HG02938 (cell line): ENCODE data around the gene CIAO3.
A peak's percentile ranks its signal among the peaks of the same experiment; 100 is the strongest.

Source experiments
- ATAC-seq: cut with Tn5 transposase; IDR thresholded peaks from one replicate; pipeline ENCODE4 v1.9.1; 2021; ENCODE audit warnings: mild to moderate bottlenecking, moderate library complexity; ENCODE audit not compliant: unreplicated experiment

CIAO3 gene

DNA sequence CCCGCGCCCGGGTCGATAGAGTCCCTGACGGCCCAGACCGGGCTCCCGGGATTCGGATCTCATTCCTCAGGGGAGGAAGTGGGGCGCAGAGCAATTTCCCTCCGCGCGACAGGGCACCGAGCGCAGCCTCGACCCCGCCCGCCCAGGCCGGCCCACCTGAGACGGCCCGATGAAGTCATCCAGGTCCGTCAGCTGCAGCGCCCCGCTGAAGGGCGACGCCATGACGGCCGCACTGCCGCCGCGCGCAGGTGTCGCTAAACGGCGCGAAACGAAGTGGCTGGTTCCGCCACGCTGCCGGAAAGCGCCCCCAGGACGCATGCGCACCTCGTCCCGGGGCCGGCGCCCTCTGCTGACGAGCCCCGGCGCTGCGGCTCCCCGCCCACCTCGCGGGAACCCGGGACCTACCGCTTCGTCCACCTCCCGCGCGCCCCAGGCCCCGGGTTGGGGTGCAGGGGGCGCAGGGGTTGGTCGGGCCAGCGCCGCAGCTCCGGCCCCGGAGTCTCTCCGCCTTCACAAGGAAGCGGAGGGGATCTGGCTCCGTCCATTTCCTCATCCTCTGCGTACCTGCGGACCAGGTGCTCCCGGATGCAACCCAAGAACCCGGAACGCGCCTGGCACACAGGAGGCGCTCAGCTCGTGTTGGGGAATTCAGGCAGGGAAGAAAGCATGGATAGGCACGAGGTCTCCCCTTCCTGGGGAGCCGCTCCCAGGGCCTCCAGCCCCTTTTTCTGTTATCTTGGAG is at the start of gene CIAO3:
Gene CIAO3, minus strand, starts transcription at position 234 of the 742 bp plus-strand sequence. Its CDS starts 12 bp downstream, at position 222.
- peak; percentile 53 for ATAC-seq

DNA sequence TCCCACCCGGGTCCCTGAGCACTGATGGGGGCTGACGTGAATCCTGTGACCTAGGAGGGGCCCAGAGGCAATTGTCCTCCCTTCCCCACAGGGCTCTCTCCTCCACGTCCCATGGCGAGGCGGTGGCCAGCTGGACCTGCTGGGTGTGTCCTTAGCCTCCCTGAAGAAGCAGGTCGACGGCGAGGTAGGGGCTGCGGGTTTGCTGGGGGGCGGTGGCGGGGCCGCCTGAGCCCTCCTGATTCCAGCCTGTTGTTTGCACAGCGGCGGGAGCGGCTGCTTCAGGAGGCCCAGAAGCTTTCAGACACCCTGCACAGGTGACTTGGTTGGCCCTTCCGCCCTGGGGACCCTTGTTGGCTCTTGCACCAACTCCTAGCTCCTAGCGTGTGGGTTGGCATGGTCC is 49.3 kb upstream of the CIAO3 start:
- ATAC-seq, result no peak

DNA sequence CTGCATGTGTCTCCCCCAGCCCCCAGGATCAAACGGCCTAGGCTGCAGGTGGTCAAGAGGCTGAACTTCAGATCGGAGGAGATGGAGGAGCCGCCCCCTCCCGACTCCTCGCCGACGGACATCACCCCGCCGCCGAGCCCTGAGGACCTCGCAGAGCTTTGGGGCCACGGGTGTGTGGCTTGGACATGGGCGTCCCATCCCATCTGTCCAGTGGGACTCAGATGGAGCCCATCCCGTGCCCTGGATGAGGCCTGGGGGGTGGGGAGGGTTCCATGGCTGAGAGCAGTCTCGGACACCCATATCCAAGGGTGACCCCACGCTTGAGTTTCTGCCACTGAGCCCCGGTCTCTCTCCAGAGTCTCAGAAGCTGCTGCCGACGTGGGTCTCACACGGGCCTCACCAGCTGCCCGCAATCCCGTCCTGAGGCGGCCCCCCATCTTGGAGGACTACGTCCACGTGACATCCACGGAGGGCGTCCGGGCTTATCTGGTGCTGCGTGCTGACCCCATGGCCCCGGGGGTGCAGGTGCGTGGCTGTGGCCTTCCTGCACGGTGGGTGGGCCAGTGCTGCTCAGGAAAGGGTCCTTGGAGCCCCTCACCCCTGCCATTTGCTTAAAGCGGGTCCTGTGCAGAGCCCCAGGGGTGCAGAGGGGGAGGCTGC is 48.5 kb upstream of the CIAO3 start:
- ATAC-seq, result no peak

DNA sequence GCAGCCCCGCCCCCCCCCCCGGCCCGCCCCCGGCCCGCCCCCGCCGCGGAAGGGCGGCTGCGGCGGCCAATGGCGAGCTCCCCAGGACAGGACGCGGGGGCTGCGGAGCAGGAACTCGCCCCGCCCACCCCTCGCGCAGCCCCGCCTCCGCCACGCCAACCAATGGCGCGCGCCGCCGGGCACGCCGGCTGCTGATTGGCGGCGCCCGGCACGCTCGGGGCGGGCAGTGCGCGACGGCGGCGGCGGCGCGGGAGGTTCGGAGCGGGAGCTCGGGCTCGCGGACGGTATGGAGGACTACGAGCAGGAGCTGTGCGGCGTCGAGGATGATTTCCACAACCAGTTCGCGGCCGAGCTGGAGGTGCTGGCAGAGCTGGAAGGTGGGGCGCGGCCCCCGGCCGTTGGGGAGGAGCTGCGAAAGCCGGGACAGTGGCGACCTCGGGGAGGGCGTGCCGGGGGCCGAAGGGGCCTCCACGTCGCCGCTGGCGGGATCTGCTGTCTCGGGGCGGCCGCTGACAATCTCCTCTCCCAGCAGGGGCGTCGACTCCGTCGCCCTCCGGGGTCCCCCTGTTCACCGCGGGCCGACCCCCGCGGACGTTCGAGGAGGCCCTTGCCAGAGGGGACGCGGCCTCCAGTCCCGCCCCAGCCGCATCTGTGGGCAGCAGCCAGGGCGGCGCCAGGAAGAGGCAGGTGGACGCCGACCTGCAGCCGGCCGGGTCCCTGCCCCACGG is 47.8 kb upstream of the CIAO3 start, which contains the start of gene CHTF18:
Gene CHTF18, plus strand, starts transcription at position 222 of the 728 bp plus-strand sequence. Its CDS starts 65 bp downstream, at position 287.
- peak; percentile 64 for ATAC-seq

DNA sequence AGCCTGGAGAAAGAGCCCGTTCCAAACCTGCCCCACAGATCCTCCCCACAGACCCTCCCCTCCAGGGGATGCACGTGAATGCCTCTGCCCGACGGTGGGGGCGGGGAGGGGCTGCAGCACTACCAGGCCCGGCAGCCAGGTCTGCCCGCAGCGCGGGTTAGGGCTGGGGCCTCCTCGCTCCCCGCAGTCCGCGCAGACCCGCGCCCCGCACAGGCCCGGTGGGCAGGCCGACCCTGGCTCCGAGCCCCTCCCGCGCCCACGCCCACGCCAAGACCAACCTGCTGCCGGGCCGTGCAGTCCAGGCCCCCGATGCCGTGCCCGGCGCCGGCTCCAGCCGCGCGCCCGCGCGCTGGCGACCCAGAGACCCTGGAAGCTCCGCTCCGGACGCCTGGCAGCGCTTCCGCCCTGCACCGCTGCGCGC is 47.2 kb upstream of the CIAO3 start, which contains the start of gene RPUSD1:
Gene RPUSD1, minus strand, starts transcription at position 404 of the 421 bp plus-strand sequence. CDS start 644 bp downstream, outside the sequence.
- ATAC-seq, result peak; percentile 28

DNA sequence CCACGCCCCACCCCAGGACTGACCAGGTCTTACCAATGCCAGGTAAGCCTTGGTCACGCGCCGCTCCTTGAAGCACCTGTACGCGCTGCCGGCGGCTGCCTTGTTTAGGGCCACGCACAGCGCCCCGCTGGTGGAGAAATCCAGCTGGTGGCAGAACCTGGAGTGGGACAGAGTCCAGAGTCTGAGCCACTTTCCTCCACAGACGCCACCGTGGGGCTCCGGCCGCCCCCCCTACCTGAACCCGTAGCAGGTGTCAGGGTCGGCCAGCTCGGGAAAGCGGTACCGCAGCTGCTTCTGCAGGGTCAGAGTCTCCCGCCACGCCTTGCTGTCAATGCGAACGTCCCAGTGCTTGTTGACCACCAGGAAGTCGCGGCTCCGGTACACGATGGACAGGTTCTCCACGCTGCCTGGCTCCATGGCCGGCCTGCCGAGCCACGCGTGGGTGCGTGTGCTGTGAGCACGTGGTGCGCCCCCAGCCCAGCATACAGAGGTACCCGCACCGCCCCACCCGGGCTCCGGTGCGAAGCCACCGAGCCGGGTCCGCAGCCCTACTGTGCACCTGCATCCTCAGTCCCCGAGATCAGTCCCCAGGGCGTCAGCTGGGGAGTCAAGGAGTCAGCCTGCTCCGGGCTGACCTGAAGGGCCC is 46.6 kb upstream of the CIAO3 start:
- ATAC-seq, result no peak

DNA sequence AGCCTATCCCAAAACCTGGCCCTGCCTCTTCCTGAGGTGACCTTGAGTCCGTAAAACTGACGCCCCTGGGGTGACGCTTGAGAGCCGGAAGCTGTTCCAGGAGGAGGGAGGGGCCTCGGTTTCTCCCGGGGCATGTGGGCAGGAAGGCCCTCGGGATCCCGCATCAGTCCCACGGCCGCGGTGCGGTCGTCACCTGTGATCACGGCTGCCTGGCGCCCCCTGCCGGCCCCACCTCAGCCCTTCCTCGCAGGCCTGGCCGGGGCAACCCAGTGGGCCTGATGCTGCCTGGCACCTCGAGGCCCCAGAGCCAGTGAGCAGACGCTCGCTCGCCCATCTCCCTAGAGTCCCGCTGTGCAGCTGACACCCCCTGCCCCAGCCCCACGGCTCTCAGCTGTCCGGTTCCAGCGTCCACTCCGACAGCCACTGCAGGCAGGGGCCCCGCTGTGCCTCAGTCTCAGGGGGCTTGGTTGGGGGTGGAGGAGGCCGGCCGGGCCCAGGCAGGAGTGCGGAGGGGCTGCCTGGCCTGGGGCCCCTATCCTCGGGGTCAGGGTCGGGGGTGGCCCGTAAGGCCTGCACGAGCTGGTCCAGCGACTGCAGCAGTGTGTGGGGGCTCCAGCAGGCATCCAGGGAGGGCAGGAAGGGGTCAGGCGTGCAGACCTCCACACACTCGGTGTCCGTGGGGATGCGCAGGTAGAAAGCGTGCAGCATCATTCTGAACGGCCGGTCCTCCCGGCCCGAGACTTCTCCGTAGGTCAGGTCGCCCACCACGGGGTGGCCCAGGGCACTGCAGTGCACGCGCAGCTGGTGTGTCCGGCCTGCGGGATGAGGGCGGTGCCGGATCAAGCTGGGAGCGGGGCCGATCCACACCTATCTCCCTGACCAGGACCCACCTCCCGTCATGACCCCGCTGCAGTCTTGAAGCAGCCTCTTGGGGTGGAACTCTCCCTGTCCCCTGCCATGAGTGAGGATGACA is 45.1 kb upstream of the CIAO3 start:
- no peak for ATAC-seq

DNA sequence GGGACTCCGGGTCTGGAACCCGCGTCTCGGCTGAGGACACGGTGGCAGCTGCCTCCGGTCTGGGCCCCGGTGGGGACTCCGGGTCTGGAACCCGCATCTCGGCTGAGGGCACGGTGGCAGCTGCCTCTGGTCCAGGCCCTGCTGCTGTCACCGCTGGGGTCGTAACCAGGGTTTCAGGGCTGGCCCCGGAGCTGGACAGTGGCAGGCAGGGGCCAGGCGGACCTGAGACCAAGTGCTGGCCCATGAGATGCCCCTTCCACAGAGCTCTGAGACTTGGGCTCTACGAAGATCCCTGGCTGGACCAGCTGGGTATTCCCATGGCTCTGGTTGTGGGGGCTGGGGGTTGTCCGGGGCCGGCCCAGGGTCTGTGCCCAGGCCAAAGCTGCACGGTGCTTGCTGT is 43.6 kb upstream of the CIAO3 start:
- ATAC-seq, result no peak

DNA sequence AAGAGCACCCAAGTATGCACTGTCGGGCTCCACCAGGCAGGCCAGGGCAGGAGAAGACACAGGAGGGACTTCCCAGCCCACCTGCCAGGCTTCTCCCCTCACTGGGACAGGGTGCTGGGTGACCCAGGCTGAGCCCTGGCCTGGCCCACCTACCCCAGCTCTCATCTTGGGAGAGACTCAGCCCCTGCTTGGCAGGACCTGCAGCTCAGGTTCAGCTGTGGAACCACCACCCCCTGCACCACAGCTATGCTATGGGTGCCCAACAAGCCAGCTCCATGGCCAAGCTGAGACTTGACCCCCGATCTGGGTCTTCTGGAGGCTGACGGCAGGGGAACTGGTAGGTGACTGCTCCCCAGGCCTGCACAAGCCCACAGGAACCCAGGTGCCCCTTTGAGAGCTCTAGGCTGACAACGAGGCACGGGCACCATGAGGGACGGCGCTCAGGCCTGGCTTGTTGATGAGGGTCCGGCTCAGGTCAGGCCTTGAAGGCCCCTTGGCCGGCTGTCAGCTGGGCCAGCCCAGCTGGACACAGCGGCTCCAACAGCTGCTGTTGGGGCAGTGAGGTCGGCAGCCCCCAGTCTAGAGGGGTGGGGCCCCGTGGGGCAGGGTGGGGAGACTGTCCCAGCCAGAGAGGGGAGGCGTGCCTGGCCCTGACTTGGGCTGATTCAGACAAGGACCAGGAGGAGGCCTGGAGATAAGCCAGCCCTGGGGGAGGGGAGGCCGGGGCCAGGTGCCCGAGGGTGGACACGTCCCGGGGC is 42.8 kb upstream of the CIAO3 start:
- ATAC-seq, result no peak

DNA sequence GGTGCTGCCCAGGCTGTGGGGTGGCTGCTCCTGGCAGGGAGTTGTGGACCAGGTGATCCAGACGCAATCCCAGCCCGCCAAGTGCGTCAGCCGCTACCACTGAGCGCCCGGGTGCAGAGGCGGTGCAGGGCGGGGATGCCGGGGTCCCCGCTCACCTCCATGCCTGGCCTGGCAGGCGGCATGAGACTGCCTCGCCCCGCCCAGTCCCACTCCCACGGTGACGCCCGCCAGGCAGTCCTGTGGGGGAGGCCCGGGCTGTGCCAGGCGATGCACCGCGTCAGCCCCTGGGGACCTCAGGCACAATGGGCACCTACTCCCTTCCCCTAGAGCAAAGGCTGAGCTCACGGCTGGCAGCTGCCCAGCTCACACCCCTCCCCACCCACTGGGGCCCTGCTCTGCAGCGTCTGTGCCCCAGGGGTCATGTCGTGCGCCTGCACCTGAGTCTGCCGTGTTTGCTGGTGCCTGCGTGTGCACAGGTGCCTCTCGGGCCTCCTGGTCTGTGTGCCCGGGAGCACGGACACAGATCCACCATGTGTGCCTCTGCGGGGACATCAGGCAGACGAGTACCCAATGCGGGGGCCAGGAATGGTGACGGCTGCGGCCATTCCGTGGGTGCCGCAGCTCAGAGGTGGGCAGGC is 42.1 kb upstream of the CIAO3 start:
- ATAC-seq, result no peak

DNA sequence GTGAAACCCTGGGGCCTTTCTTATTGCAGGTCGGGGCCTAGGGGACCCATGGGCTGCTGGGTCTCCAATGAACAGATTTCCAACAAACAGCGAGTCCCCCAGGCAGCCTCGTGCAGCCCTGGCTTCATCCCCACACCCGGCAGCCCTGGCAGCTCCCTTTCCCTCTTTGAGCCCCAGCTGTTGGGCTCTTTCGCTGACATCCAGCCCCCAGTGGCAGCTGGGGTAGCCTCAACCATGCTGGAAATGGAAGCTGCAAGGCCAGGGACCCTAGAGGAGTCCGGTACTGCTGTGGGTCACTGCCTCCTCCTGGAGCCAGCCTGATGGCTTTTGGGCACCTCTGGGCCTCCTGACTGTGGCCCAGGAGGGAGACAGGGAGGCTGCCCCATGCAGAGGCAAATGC is 41.5 kb upstream of the CIAO3 start:
- ATAC-seq, result no peak

DNA sequence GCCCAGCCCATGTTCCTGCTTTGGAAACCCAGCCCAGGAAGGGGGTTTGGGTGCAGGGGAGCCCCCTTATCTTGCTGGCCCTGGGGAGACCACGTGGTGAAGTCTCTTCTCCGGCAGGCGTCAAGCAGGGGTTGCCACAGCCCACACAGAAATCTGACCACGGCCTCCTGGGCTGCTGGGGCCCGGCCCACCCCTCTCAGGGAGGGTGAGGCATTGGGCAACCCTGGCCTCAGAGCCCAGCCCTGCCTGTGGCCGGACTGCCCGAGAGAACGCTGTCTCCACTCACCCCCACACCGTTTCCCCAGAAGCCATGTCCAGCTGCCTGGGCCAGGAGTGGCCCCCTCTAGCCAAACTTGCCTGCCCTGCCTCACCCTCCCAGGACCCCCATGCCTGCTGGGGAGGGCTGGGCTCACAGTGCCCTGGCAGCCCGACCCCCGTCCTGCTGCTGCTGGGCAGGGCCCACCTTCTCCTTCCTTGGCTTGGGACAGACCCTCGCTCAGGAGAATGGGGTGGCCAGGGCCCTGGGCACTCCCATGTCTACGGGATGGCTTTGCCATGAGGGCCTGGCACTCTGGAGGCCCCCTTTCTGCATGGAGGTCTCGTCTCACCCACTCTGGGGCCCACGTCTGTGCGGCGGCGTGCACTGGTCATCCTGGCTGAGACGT is 40.7 kb upstream of the CIAO3 start:
- ATAC-seq, result no peak

DNA sequence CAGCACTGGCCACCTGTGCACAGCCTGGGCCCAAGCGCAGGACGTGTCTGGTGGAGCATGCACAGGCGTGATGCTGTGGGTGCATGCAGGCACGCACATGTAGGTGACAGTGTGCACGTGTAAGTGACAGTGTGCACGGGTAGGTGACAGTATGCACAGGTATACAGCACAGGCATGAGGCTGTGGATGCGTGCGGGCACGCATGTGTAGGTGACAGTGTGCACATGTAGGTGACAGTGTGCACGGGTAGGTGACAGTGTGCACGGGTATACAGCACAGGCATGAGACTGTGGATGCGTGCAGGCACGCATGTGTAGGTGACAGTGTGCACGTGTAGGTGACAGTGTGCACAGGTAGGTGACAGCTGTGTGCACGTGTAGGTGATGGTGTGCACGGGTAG is 39.5 kb upstream of the CIAO3 start:
- no peak for ATAC-seq

DNA sequence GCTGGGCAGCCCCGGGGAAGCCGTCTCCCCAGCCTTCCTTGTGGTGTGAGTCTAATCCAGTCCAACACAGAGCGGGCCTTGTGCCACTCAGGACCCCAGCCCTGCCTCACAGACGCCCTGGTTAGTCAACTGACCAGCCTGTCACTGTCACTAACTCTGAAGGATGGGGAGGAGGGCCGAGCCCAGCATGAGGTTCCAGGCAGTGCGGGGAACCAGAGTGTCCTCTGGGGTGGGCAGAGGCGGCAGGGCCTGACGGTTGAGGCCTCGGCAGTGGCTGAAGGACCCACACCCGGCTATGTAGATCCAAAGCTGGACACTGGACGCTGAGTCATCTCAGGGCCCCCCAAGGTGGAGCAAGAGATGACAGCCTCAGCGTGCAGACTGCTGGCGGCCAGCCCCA is 38.8 kb upstream of the CIAO3 start:
- ATAC-seq, result no peak

DNA sequence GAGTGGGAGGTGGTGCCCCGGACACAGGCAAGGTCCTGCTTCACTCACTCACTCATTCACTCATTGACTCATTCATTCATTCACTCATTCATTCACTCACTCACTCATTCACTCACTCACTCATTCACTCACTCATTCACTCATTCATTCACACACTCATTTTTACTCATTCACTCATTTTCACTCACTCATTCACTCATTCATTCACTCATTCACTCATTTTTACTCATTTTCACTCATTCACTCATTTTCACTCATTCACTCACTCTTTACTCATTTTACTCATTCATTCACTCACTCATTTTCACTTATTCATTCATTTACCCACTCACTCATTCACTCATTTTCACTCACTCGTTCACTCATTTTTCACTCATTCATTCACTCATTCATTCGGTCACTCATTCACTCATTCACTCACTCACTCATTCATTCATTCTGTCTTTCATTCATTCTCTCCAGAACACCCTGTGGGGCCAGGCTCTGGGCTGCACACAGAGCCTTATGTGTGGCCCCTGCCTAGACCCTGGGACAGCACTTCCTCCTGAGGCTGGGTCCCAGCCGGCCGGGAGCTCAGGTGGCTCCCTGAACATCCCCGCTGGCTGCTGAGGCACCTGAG is 38.2 kb upstream of the CIAO3 start:
- no peak for ATAC-seq

DNA sequence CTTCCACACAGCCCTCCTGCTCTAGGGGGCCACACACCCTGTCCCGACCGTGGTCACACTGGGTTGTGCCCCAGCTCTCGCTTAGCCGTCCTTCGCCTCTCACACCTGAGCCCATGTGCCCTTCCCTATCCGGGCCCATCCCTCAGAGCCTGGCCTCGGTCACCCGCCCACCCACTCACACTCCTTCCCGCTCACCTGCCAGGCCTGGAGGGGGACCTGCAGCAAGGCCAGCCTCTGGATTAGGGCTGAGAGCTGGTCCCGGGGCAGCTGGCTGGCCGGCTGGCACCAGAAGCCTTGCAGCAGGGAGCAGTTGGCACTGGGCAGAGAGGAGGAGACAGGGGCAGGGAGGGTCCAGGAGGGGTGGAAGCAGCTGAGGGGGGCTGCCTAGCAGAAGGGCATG is 37.6 kb upstream of the CIAO3 start:
- no peak for ATAC-seq

DNA sequence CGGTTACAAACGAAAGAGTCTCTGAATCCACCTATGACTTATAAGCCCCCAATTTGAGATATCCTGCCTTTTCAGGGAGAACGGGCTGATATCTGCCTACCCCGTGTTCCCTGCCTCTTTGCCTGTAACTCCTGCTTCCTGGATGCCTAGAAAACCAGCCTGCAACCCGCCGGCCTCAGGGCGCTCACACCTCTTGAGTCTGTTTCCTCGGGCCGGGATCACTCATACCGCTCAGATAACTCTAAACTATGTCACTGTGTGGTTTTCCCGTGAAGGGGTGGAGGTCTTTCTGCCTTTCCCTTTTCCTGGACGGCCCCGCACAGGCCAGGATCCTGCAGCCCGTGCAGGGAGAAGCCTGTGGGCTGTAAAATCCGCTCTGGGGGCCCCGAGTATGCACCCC is 37.0 kb upstream of the CIAO3 start:
- no peak for ATAC-seq

DNA sequence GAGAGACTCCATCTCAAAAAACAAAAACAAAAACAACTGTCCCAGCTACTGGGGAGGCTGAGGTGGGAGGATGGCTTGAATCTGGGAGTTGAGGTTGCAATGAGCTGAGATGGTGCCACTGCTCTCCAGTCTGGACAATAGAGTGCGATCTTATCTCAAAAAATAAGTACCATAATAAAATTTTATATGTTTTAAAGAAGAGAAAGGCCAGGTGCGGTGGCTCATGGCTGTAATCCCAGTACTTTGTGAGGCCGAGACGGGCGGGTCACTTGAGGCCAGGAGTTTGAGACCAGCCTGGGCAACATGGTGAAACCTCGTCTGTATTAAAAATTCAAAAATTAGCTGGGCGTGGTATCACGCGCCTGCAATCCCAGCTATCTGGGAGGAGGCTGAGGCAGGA is 36.0 kb upstream of the CIAO3 start:
- no peak for ATAC-seq
